Smooth muscle cell of the pulmonary artery (primary cell): Measurements from ENCODE around the gene DDX49. TPM values are rescaled to one million over a fixed set of nuclear protein-coding genes. Genes with fewer than 3 reads are reported as not detected.

Experiments
- total RNA-seq: library from RNA; depleted of rRNA; stranded (reverse); fragments of >200 nt; gene quantifications from 2 replicates; pipeline ENCODE4 v1.2.3, GENCODE V29; 2014

DDX49 gene
- total RNA-seq: 49.1 and 49.5 TPM in 2 replicates

GRCh38 chr19:18919086-18919899, at the start of gene DDX49, which contains the start of gene COPE:
Gene DDX49, plus strand, starts transcription at chr19:18919715. Its CDS starts 27 bp downstream, at chr19:18919742.
Gene COPE, minus strand, starts transcription at chr19:18919387. Its CDS starts 39 bp downstream, at chr19:18919348.

GRCh38 chr19:18895824-18896341, 23.6 kb upstream of the DDX49 start, which contains the start of gene CERS1:
Gene CERS1, minus strand, starts transcription at chr19:18896158. Its CDS starts 86 bp downstream, at chr19:18896072.

GRCh38 chr19:18940769-18941627, 21.5 kb downstream of the DDX49 start, which contains the start of gene HOMER3:
Gene HOMER3, minus strand, starts transcription at chr19:18941217. Its CDS starts 2,235 bp downstream, at chr19:18938982.

Other genes with a start within 250 kb of the DDX49 start
- gene CRTC1, start 236.0 kb upstream of the DDX49 start, total RNA-seq: 4.2 and 5.3 TPM in 2 replicates
- gene COMP, start 128.4 kb upstream of the DDX49 start, total RNA-seq: 0.53 and 2.5 TPM in 2 replicates
- gene UPF1, start 87.8 kb upstream of the DDX49 start, total RNA-seq: 71.8 and 84.5 TPM in 2 replicates
- 2.9 and 11.6 TPM in 2 replicates for gene CERS1, start 23.6 kb upstream of the DDX49 start, total RNA-seq
- gene COPE, start 328 bp upstream of the DDX49 start, total RNA-seq: 136 and 162 TPM in 2 replicates
- gene HOMER3, start 21.5 kb downstream of the DDX49 start, total RNA-seq: 56.9 and 113 TPM in 2 replicates
- gene SUGP2, start 113.8 kb downstream of the DDX49 start, total RNA-seq: 29.9 and 37.6 TPM in 2 replicates
- gene ARMC6, start 113.9 kb downstream of the DDX49 start, total RNA-seq: 28.7 and 51.1 TPM in 2 replicates
- 7.6 and 9.1 TPM in 2 replicates for gene SLC25A42, start 144.3 kb downstream of the DDX49 start, total RNA-seq
- gene TMEM161A, start 218.8 kb downstream of the DDX49 start, total RNA-seq: 30.9 and 38.5 TPM in 2 replicates